GM12872 (cell line): Measurements from ENCODE around the gene ANAPC13.

ENCODE experiments used
- TF ChIP-seq, protein P1 (sequence below): IDR thresholded peaks from 3 replicates; pipeline ENCODE4 v1.5.1; 2011; ENCODE audit warnings: low read depth, mild to moderate bottlenecking, low read length, moderate library complexity; ENCODE audit not compliant: insufficient read depth

The ANAPC13 gene

DNA sequence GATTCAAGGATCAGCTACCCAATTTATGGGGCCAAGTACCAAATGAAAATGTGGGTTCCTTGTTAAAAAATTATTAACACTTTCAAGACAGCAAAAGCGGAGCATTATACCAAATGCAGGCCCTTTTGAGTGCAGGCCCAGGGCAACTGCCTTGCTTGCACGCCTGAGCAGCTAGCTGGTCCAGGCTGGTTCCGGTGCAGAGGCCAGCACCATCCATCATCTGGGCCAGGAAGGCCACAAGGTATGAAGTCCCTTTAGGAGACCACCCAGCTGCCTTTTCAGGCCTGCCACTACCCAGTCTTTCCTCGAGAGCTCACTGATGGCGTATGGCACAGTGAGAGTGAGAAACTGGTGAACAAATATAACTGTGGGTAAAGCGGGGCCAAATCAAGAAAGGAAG, 13.0 kb downstream of the ANAPC13 start:
- TF ChIP-seq, protein P1, sequence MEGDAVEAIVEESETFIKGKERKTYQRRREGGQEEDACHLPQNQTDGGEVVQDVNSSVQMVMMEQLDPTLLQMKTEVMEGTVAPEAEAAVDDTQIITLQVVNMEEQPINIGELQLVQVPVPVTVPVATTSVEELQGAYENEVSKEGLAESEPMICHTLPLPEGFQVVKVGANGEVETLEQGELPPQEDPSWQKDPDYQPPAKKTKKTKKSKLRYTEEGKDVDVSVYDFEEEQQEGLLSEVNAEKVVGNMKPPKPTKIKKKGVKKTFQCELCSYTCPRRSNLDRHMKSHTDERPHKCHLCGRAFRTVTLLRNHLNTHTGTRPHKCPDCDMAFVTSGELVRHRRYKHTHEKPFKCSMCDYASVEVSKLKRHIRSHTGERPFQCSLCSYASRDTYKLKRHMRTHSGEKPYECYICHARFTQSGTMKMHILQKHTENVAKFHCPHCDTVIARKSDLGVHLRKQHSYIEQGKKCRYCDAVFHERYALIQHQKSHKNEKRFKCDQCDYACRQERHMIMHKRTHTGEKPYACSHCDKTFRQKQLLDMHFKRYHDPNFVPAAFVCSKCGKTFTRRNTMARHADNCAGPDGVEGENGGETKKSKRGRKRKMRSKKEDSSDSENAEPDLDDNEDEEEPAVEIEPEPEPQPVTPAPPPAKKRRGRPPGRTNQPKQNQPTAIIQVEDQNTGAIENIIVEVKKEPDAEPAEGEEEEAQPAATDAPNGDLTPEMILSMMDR = no peak

DNA sequence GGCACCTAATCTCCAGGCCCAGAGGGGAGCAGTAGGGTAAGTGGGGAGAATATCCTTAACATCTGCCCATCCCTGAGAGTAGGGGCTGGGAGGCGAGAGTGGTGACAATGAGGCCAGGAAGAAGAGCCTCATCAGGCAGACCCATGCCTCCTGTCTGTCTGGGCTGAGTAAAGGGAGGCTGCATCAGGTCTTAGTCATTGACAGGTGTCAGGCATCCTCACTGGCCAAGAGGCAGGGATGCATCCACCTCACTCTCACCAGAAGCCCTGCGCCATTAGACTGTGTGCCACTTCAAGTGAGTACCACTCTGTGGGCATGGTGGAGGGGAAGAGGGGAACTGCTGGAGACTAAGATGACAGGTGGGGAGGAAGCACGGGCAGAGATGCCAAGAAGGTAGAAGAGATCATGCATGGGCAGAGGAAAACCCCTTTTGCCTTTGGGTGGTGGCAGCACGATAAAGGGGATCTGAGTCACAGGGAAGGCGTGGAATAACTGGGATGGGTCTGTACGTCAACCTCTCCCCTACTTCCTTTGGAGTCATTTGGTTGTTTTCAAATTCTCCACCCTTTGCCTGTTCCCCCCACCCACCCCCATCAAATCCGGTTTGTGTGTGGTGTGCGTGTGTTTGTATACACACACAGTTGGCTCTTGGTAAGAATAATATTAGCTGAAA, 14.1 kb downstream of the ANAPC13 start:
- TF ChIP-seq, protein P1 = no peak

DNA sequence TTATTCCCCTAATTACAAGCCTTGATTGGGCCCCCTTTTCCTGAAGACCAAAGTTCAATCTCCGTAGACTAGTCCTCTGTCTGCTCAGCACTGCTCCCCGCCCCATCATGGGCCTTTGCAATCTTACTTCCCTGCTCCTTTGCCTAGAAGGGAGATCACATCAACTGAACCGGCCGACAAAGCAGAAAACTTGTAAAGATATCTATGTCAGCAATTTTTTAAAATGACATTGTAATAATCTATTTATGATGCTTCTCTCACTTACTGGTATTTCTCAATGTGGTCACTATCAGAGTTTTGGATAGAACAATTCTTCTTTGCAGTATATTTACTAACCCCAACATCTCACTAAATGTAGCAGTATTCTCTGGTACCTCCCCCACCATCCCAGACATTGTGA, 17.3 kb downstream of the ANAPC13 start:
- TF ChIP-seq, protein P1 = no peak

DNA sequence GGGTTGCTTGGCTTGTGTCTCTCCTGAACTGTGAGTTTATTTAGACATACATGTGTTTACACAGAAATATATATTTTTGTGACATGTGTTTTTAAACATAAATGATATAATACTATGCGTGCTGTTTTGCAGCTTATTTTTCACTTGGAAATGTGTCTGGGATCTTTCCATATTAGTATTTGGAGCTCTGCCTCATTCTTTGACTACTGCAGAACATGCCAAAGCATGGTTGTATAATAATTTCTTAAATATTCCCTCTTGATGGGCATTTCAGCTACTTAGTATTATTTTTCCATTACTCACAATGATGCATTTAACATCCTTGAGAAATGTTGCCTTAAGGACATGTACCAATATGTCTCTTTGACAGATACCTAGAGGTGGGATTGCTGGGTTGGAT, 19.5 kb downstream of the ANAPC13 start:
- TF ChIP-seq, protein P1 = no peak

DNA sequence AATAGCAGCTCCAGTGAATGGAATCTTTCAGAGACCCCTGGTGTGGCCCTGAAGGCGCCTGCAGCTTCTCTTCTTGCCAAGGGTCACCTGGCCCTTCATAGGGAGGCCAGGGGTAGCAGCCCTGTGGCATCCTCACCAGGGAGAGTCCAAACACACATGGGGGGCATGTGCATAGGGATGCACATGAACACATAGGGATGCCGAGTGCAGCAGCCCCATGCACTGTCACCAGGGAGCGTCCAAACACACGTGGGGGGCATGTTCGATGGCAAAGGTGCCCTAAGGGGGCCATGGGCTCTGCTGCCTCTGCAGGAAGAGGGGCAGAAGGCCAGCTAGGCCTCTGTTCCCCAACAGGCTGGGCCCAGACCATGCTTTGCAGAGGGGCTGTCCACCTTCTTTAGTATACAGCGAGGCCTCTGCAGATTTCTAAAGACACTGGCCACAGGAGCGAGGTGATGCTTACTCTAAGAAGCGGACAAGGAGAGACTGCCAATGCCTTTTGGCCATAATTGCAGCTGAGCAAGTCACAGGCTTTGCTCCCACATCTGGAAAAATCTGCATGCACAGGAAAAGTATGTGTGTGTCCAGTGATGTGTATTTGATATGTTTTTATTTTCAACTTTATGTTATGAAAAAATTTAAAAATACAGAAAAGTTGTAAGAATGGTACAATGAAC, 21.0 kb downstream of the ANAPC13 start:
- TF ChIP-seq, protein P1 = no peak

DNA sequence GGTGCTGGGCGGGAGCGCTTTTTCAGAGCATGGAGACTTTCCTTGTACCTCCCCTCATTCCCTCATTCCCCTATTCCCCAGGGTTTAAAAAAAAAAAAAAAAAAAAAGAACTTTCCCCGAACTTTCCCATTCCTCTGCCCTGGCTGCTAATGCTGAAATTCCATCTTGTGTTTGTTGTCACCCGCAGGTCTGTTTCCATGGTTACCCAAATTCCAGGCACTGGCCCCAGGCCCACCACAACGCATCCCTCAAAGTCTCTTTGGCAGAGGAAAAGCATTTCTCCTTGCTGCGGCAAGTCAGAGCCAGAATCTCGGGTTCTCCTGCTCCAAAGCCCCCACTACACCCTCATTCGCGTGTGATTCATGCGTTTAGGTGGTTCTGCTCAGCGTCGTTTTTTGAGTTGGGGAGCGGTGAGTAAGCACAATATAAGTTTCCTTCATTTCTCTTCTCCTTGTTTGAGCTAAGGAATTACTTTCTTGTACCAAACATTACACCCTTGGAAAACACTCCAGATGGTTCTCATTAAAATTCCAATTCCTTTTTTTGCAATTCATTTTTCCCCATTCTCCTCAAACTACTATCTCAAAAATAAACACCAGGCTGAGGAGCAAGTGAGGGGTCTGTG, 21.6 kb downstream of the ANAPC13 start:
- TF ChIP-seq, protein P1 = no peak

DNA sequence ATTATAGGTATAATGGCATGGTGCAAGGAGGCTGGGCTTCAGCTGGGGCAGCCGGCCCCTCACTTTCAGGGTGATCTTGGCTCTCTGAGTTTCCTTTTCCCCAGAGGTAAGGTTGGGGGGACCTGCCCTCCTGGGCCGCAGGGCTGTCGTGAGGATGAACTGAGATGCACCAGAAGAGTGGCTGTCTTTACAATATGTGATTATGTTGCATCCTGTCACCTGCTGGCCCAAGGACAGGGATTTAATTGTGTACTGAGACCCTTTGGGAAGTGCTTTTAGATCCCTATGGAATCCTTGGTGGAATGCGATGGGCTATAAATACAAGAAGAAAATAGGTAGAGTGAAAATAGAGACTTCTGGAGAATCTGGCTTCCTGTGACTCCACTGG, 22.1 kb downstream of the ANAPC13 start:
- TF ChIP-seq, protein P1 = no peak
